Adipose tissue (tissue), 3 donors: ENCODE data around the gene COL27A1. TPM values are rescaled to one million over a fixed set of nuclear protein-coding genes. Genes with fewer than 3 reads are reported as not detected.

ENCODE experiments used
- H3K27ac ChIP-seq: one replicate; pipeline ENCODE4 v1.5.1; 2013; ENCODE audit warnings: low read depth, low read length
- WGBS, 3 donors: extraction: QIAGEN DNeasy Blood & Tissue Kit; methylation state at CpG; one replicate each; pipeline ENCODE4 v1.1.7; 2013; 5-methylcytosine and 5-hydroxymethylcytosine counted together
- polyA plus RNA-seq, 3 donors: library from polyadenylated mRNA; stranded (reverse); fragments of 200-250 nt; gene quantifications; one replicate each; pipeline ENCODE4 v1.2.3, GENCODE V29; 2013
- donor health status: healthy with polysubstance abuse.
- donor health status: Bipolar disorder and iron deficiency.
- donor health status: healthy.

COL27A1 gene
- 10 to 100 TPM in 2 of 3 donors, 1 to 10 TPM in 1; 9.3 to 20.6 (median 14.2) TPM for polyA plus RNA-seq

GRCh38 chr9:114155263-114155994, at the start of gene COL27A1:
Gene COL27A1, plus strand, starts transcription at chr9:114155537. Its CDS starts 414 bp downstream, at chr9:114155951.
- 1% methylated on average over 44 to 63 of the region's 63 CpGs for WGBS, 3 donors
- H3K27ac ChIP-seq, result no peak within 1 kb of the TSS

GRCh38 chr9:114107286-114108001, 47.9 kb upstream of the COL27A1 start:
- 67 to 72% (median 71%) methylated on average over 13 of the region's 13 CpGs for WGBS, 3 donors
- H3K27ac ChIP-seq, result no peak overlapping the region

- no peak overlapping the region for H3K27ac ChIP-seq
- 39 to 54% (median 50%) methylated on average over 27 to 28 of the region's 28 CpGs for WGBS, 3 donors
Measured at GRCh38 chr9:114108016-114108833, 47.1 kb upstream of the COL27A1 start.

GRCh38 chr9:114109124-114109523, 46.2 kb upstream of the COL27A1 start:
- WGBS, 3 donors, result 84 to 91% (median 89%) methylated on average over 6 of the region's 6 CpGs
- no peak overlapping the region for H3K27ac ChIP-seq

GRCh38 chr9:114110180-114110579, 45.2 kb upstream of the COL27A1 start:
- 72 to 91% (median 81%) methylated on average over 2 of the region's 2 CpGs for WGBS, 3 donors

GRCh38 chr9:114112325-114112724, 43.0 kb upstream of the COL27A1 start:
- 52 to 82% (median 56%) methylated on average over 1 of the region's 1 CpG for WGBS, 3 donors
- no peak overlapping the region for H3K27ac ChIP-seq

More at GRCh38 chr9:114110180-114110579, 45.2 kb upstream of the COL27A1 start:
- no peak overlapping the region for H3K27ac ChIP-seq

- H3K27ac ChIP-seq, result no peak overlapping the region
- WGBS, 3 donors, result 36 to 38% (median 37%) methylated on average over 10 of the region's 10 CpGs
Measured at GRCh38 chr9:114112778-114113584, 42.4 kb upstream of the COL27A1 start.

GRCh38 chr9:114114364-114114763, 41.0 kb upstream of the COL27A1 start:
- H3K27ac ChIP-seq, result no peak overlapping the region
- WGBS, 3 donors, result 39 to 58% (median 57%) methylated on average over 2 of the region's 2 CpGs

GRCh38 chr9:114115654-114116125, 39.6 kb upstream of the COL27A1 start:
- WGBS, 3 donors, result 72 to 79% (median 77%) methylated on average over 9 of the region's 9 CpGs
- no peak overlapping the region for H3K27ac ChIP-seq

- WGBS, 3 donors, result 61 to 77% (median 74%) methylated on average over 12 of the region's 12 CpGs
- H3K27ac ChIP-seq, result no peak overlapping the region
Measured at GRCh38 chr9:114116126-114116747, 39.1 kb upstream of the COL27A1 start.

GRCh38 chr9:114117614-114117995, 37.7 kb upstream of the COL27A1 start:
- 81 to 94% (median 88%) methylated on average over 7 of the region's 7 CpGs for whole genome bisulfite sequencing, 3 donors
- no peak overlapping the region for H3K27ac ChIP-seq

GRCh38 chr9:114117996-114118830, 37.1 kb upstream of the COL27A1 start:
- no peak overlapping the region for H3K27ac ChIP-seq
- WGBS, 3 donors, result 45 to 69% (median 68%) methylated on average over 21 of the region's 21 CpGs

GRCh38 chr9:114119242-114120191, 35.8 kb upstream of the COL27A1 start:
- no peak overlapping the region for H3K27ac ChIP-seq
- WGBS, 3 donors, result 35 to 60% (median 60%) methylated on average over 9 of the region's 9 CpGs

- WGBS, 3 donors, result 36 to 67% (median 59%) methylated on average over 4 of the region's 4 CpGs
Measured at GRCh38 chr9:114120192-114121014, 34.9 kb upstream of the COL27A1 start.

More at GRCh38 chr9:114120192-114121014, 34.9 kb upstream of the COL27A1 start:
- no peak overlapping the region for H3K27ac ChIP-seq
